Progenitor cell of endocrine pancreas (in vitro differentiated cells): ENCODE measurements around the gene CALML5. TPM values are rescaled to one million over a fixed set of nuclear protein-coding genes. Genes with fewer than 3 reads are reported as not detected.

Experiments used
- DNase-seq: peaks from one replicate; pipeline ENCODE4 v3.0.0; 2021; ENCODE audit warnings: low spot score; ENCODE audit not compliant: unreplicated experiment
- H3K27ac Mint-ChIP-seq: 2 replicates; pipeline ENCODE4 v1.8.0; 2021; ENCODE audit warnings: mild to moderate bottlenecking, moderate library complexity, mixed read lengths
- H3K27me3 Mint-ChIP-seq: 2 replicates; pipeline ENCODE4 v1.8.0; 2021; ENCODE audit warnings: mixed read lengths
- H3K36me3 Mint-ChIP-seq: 2 replicates; pipeline ENCODE4 v1.8.0; 2022; ENCODE audit warnings: mixed read lengths; ENCODE audit not compliant: insufficient read depth
- H3K4me1 Mint-ChIP-seq: 2 replicates; pipeline ENCODE4 v1.8.0; 2021; ENCODE audit warnings: low read depth, mixed read lengths
- H3K4me3 Mint-ChIP-seq: 2 replicates; pipeline ENCODE4 v1.8.0; 2021; ENCODE audit warnings: low read depth, mild to moderate bottlenecking, moderate library complexity, mixed read lengths
- H3K9me3 Mint-ChIP-seq: 2 replicates; pipeline ENCODE4 v1.8.0; 2021; ENCODE audit warnings: low read depth, mixed read lengths
- CTCF ChIP-seq: fragments of 200-600 bp; sonication (generic); IDR thresholded peaks from one replicate; pipeline ENCODE4 v1.5.0; 2021; ENCODE audit warnings: antibody characterized with exemption, mild to moderate bottlenecking; ENCODE audit not compliant: unreplicated experiment
- total RNA-seq: library from RNA; stranded (reverse); gene quantifications from 2 replicates; pipeline ENCODE4 v1.2.1, GENCODE V29; 2021

CALML5 gene
- total RNA-seq, 1 donor from 2014 or later, result not detected

GRCh38 chr10:5512881-5513612, 13.7 kb upstream of the CALML5 start:
- Mint-ChIP-seq H3K4me1 (peaks cover 14% of the 10 kb centered on the region), H3K36me3 (no peaks in the 10 kb centered on the region), H3K4me3 (no peak overlapping the region), H3K27me3 (peaks cover 48% of the 10 kb centered on the region), H3K27ac (no peak overlapping the region), H3K9me3 (no peaks in the 10 kb centered on the region)
- TF ChIP-seq CTCF, result no peak
- DNase-seq, result no peak

- no peaks in the 10 kb centered on the region for H3K9me3 Mint-ChIP-seq
- TF ChIP-seq CTCF, result no peak
- no peaks in the 10 kb centered on the region for H3K36me3 Mint-ChIP-seq
- no peak overlapping the region for H3K4me3 Mint-ChIP-seq
- H3K4me1 Mint-ChIP-seq, result peaks cover 10% of the 10 kb centered on the region
- H3K27ac Mint-ChIP-seq, result no peak overlapping the region
- peaks cover 48% of the 10 kb centered on the region for H3K27me3 Mint-ChIP-seq
- DNase-seq, result no peak
Observed at GRCh38 chr10:5512331-5512730, 13.0 kb upstream of the CALML5 start.

GRCh38 chr10:5511885-5512280, 12.5 kb upstream of the CALML5 start:
- no peak overlapping the region for H3K4me3 Mint-ChIP-seq

GRCh38 chr10:5511231-5511884, 12.0 kb upstream of the CALML5 start:
- TF ChIP-seq CTCF, result no peak
- H3K4me3 Mint-ChIP-seq, result no peak overlapping the region
- H3K27ac Mint-ChIP-seq, result no peak overlapping the region
- H3K27me3 Mint-ChIP-seq, result peaks cover 45% of the 10 kb centered on the region
- DNase-seq, result no peak
- no peaks in the 10 kb centered on the region for H3K9me3 Mint-ChIP-seq
- H3K36me3 Mint-ChIP-seq, result no peaks in the 10 kb centered on the region
- H3K4me1 Mint-ChIP-seq, result peaks cover 4% of the 10 kb centered on the region

More at GRCh38 chr10:5511885-5512280, 12.5 kb upstream of the CALML5 start:
- DNase-seq, result no peak
- no peaks in the 10 kb centered on the region for H3K36me3 Mint-ChIP-seq
- no peaks in the 10 kb centered on the region for H3K9me3 Mint-ChIP-seq
- H3K27me3 Mint-ChIP-seq, result peaks cover 48% of the 10 kb centered on the region
- no peak for TF ChIP-seq CTCF
- H3K27ac Mint-ChIP-seq, result no peak overlapping the region
- H3K4me1 Mint-ChIP-seq, result peaks cover 6% of the 10 kb centered on the region

- DNase-seq, result no peak
- Mint-ChIP-seq H3K9me3 (no peaks in the 10 kb centered on the region), H3K36me3 (no peaks in the 10 kb centered on the region), H3K27me3 (peaks cover 38% of the 10 kb centered on the region), H3K27ac (no peak overlapping the region), H3K4me1 (peaks cover 2% of the 10 kb centered on the region), H3K4me3 (no peak overlapping the region)
- no peak for TF ChIP-seq CTCF
Observed at GRCh38 chr10:5510281-5511072, 11.1 kb upstream of the CALML5 start.
